ENCODE results near the gene TNFRSF9.
"Not testable (repeated sequence)": the region's sequence is repeated elsewhere in the genome, so short reads cannot be mapped to it uniquely, and the experiment has no call there.

TNFRSF9 gene

GRCh38 chr1:7952791-7953190 lies 12.2 kb upstream of the TNFRSF9 start:
- ATAC-seq (ENCODE audit: low read depth); H3K4me3 Mint-ChIP-seq; DNase-seq (ENCODE audit: low spot score in 2 of 2); H3K9me3 Mint-ChIP-seq; H3K4me1 Mint-ChIP-seq; H3K27me3 Mint-ChIP-seq; H3K27ac Mint-ChIP-seq; H3K36me3 Mint-ChIP-seq: not testable (repeated sequence)

- H3K27me3 Mint-ChIP-seq: no peaks in the 10 kb centered on the region
- DNase-seq (ENCODE audit: low spot score in 2 of 2) (no peak), ATAC-seq (ENCODE audit: low read depth) (no peak)
- peaks cover 3% of the 10 kb centered on the region for H3K4me1 Mint-ChIP-seq
- H3K4me3 Mint-ChIP-seq: no peak overlapping the region
- no peaks in the 10 kb centered on the region for H3K9me3 Mint-ChIP-seq
- no peak overlapping the region for H3K27ac Mint-ChIP-seq
- no peaks in the 10 kb centered on the region for H3K36me3 Mint-ChIP-seq
Measured at GRCh38 chr1:7948960-7949359, 8.3 kb upstream of the TNFRSF9 start.

- ATAC-seq (ENCODE audit: low read depth): no peak
- H3K27ac Mint-ChIP-seq: no peak overlapping the region
- peaks cover 19% of the 10 kb centered on the region for H3K27me3 Mint-ChIP-seq
- no peaks in the 10 kb centered on the region for H3K9me3 Mint-ChIP-seq
- DNase-seq (ENCODE audit: low spot score in 2 of 2): no peak
- no peaks in the 10 kb centered on the region for H3K36me3 Mint-ChIP-seq
- H3K4me1 Mint-ChIP-seq: peaks cover 27% of the 10 kb centered on the region
- peak overlapping the region; percentile 86 for H3K4me3 Mint-ChIP-seq
Measured at GRCh38 chr1:7943251-7943650, 2.6 kb upstream of the TNFRSF9 start.

GRCh38 chr1:7942214-7942921 lies 1.7 kb upstream of the TNFRSF9 start:
- peak overlapping the region; percentile 36 for H3K27ac Mint-ChIP-seq

GRCh38 chr1:7941437-7941793 lies 776 bp upstream of the TNFRSF9 start:
- Mint-ChIP-seq H3K9me3 (no peaks in the 10 kb centered on the region), H3K36me3 (no peaks in the 10 kb centered on the region), H3K4me1 (peaks cover 27% of the 10 kb centered on the region), H3K27me3 (peaks cover 24% of the 10 kb centered on the region), H3K27ac (peak overlapping the region; percentile 36), H3K4me3 (peak overlapping the region; percentile 86)
- no peak for DNase-seq (ENCODE audit: low spot score in 2 of 2)
- peak; percentile 4 for ATAC-seq (ENCODE audit: low read depth)

More at GRCh38 chr1:7942214-7942921, 1.7 kb upstream of the TNFRSF9 start:
- peaks cover 20% of the 10 kb centered on the region for H3K27me3 Mint-ChIP-seq
- peak overlapping the region; percentile 86 for H3K4me3 Mint-ChIP-seq
- peak in 1 of 2 donors; percentile 35 for DNase-seq (ENCODE audit: low spot score in 2 of 2)
- H3K4me1 Mint-ChIP-seq: peaks cover 27% of the 10 kb centered on the region
- no peaks in the 10 kb centered on the region for H3K36me3 Mint-ChIP-seq
- H3K9me3 Mint-ChIP-seq: no peaks in the 10 kb centered on the region
- ATAC-seq (ENCODE audit: low read depth): peak; percentile 57

- peaks cover 1% of the 10 kb centered on the region for H3K36me3 Mint-ChIP-seq
- peaks cover 29% of the 10 kb centered on the region for H3K27me3 Mint-ChIP-seq
- H3K9me3 Mint-ChIP-seq: no peaks in the 10 kb centered on the region
- ATAC-seq (ENCODE audit: low read depth) (no peak), DNase-seq (ENCODE audit: low spot score in 2 of 2) (no peak)
- H3K4me1 Mint-ChIP-seq: peaks cover 27% of the 10 kb centered on the region
- H3K27ac Mint-ChIP-seq: no peak overlapping the region
- no peak overlapping the region for H3K4me3 Mint-ChIP-seq
Measured at GRCh38 chr1:7940034-7940433, 605 bp downstream of the TNFRSF9 start.

- Mint-ChIP-seq H3K9me3 (no peaks in the 10 kb centered on the region), H3K36me3 (peaks cover 1% of the 10 kb centered on the region), H3K4me3 (no peak overlapping the region), H3K27me3 (peaks cover 35% of the 10 kb centered on the region), H3K27ac (no peak overlapping the region), H3K4me1 (peaks cover 26% of the 10 kb centered on the region)
- DNase-seq (ENCODE audit: low spot score in 2 of 2) (no peak), ATAC-seq (ENCODE audit: low read depth) (no peak)
Measured at GRCh38 chr1:7938070-7938469, 2.6 kb downstream of the TNFRSF9 start.

- Mint-ChIP-seq H3K4me3 (no peak overlapping the region), H3K27me3 (peaks cover 25% of the 10 kb centered on the region), H3K9me3 (no peaks in the 10 kb centered on the region), H3K4me1 (peaks cover 5% of the 10 kb centered on the region), H3K36me3 (peaks cover 1% of the 10 kb centered on the region), H3K27ac (no peak overlapping the region)
- no peak for ATAC-seq (ENCODE audit: low read depth)
- DNase-seq (ENCODE audit: low spot score in 2 of 2): no peak
Measured at GRCh38 chr1:7932524-7933138, 8.0 kb downstream of the TNFRSF9 start.

- no peaks in the 10 kb centered on the region for H3K9me3 Mint-ChIP-seq
- peaks cover 1% of the 10 kb centered on the region for H3K36me3 Mint-ChIP-seq
- no peak overlapping the region for H3K27ac Mint-ChIP-seq
- H3K4me1 Mint-ChIP-seq: peaks cover 5% of the 10 kb centered on the region
- H3K4me3 Mint-ChIP-seq: no peak overlapping the region
- peaks cover 19% of the 10 kb centered on the region for H3K27me3 Mint-ChIP-seq
- no peak for DNase-seq (ENCODE audit: low spot score in 2 of 2)
- ATAC-seq (ENCODE audit: low read depth): no peak
Measured at GRCh38 chr1:7931446-7931812, 9.2 kb downstream of the TNFRSF9 start.

- DNase-seq (ENCODE audit: low spot score in 2 of 2) (no peak), ATAC-seq (ENCODE audit: low read depth) (no peak)
- H3K9me3 Mint-ChIP-seq: no peaks in the 10 kb centered on the region
- H3K27ac Mint-ChIP-seq: no peak overlapping the region
- H3K4me1 Mint-ChIP-seq: peaks cover 5% of the 10 kb centered on the region
- H3K27me3 Mint-ChIP-seq: peaks cover 20% of the 10 kb centered on the region
- peaks cover 1% of the 10 kb centered on the region for H3K36me3 Mint-ChIP-seq
- H3K4me3 Mint-ChIP-seq: no peak overlapping the region
Measured at GRCh38 chr1:7930645-7931445, 9.8 kb downstream of the TNFRSF9 start.

- H3K4me1 Mint-ChIP-seq: peaks cover 5% of the 10 kb centered on the region
- ATAC-seq (ENCODE audit: low read depth) (no peak), DNase-seq (ENCODE audit: low spot score in 2 of 2) (no peak)
- peaks cover 15% of the 10 kb centered on the region for H3K27me3 Mint-ChIP-seq
- H3K9me3 Mint-ChIP-seq: no peaks in the 10 kb centered on the region
- no peak overlapping the region for H3K4me3 Mint-ChIP-seq
- H3K36me3 Mint-ChIP-seq: no peaks in the 10 kb centered on the region
- no peak overlapping the region for H3K27ac Mint-ChIP-seq
Measured at GRCh38 chr1:7929637-7930036, 11.0 kb downstream of the TNFRSF9 start.

GRCh38 chr1:7928247-7928646 lies 12.4 kb downstream of the TNFRSF9 start:
- Mint-ChIP-seq H3K27ac (no peak overlapping the region), H3K4me3 (no peak overlapping the region), H3K27me3 (peaks cover 14% of the 10 kb centered on the region), H3K4me1 (peaks cover 5% of the 10 kb centered on the region), H3K36me3 (no peaks in the 10 kb centered on the region), H3K9me3 (no peaks in the 10 kb centered on the region)
- ATAC-seq (ENCODE audit: low read depth) (no peak), DNase-seq (ENCODE audit: low spot score in 2 of 2) (no peak)

- ATAC-seq (ENCODE audit: low read depth); H3K36me3 Mint-ChIP-seq; H3K4me3 Mint-ChIP-seq; H3K4me1 Mint-ChIP-seq; H3K9me3 Mint-ChIP-seq; DNase-seq (ENCODE audit: low spot score in 2 of 2); H3K27ac Mint-ChIP-seq: not testable (repeated sequence)
- H3K27me3 Mint-ChIP-seq: peaks cover 12% of the 10 kb centered on the region
Measured at GRCh38 chr1:7927061-7927460, 13.6 kb downstream of the TNFRSF9 start.

- H3K4me1 Mint-ChIP-seq: no peaks in the 10 kb centered on the region
Measured at GRCh38 chr1:7922301-7922700, 18.3 kb downstream of the TNFRSF9 start.

More at GRCh38 chr1:7922301-7922700, 18.3 kb downstream of the TNFRSF9 start:
- ATAC-seq (ENCODE audit: low read depth) (no peak), DNase-seq (ENCODE audit: low spot score in 2 of 2) (no peak)
- Mint-ChIP-seq H3K27ac (no peak overlapping the region), H3K4me3 (no peak overlapping the region), H3K27me3 (peaks cover 9% of the 10 kb centered on the region), H3K36me3 (no peaks in the 10 kb centered on the region), H3K9me3 (no peaks in the 10 kb centered on the region)
